GM12878 (cell line): ENCODE results near the gene NHLRC4. TPM values are rescaled to one million over a fixed set of nuclear protein-coding genes. Genes with fewer than 3 reads are reported as not detected.

Experiments
- ATAC-seq: fragments of 200-7000 bp; cut with Tn5 transposase; 3 replicates; pipeline ENCODE4 v1.9.1; 2020; ENCODE audit warnings: mild to moderate bottlenecking, moderate library complexity
- BruUV-seq: library from RNA; stranded (reverse); fragments of 400-500 nt; replicated peaks from 2 replicates; lab custom pipeline; 2021; lab: Mats Ljungman, UMichigan
- CTCF ChIA-PET: fragments of 300-600 bp; sonication (Branson Sonifier 250); formaldehyde crosslinking; extraction: SDS; loops from one replicate; lab custom pipeline; 2021; ENCODE audit warnings: inconsistent platforms; lab: Yijun Ruan, JAX
- POLR2A ChIA-PET: fragments of 350-600 bp; formaldehyde crosslinking; extraction: SDS; loops from one replicate; lab custom pipeline; 2021; ENCODE audit warnings: inconsistent platforms; lab: Charles Lee
- RAD21 ChIA-PET: fragments of 300-600 bp; sonication (Branson Sonifier 250); formaldehyde crosslinking; loops from one replicate; lab custom pipeline; 2023; ENCODE audit warnings: antibody characterized with exemption; ENCODE audit not compliant: unreplicated experiment; lab: Charles Lee
- SMC1A ChIA-PET: fragments of 300-600 bp; sonication (Branson Sonifier 250); formaldehyde crosslinking; loops from one replicate; lab custom pipeline; 2023; ENCODE audit not compliant: unreplicated experiment, uncharacterized antibody; lab: Charles Lee
- DNase-seq: peaks from one replicate; pipeline ENCODE4 v3.0.0-alpha.2; 2011; ENCODE audit warnings: low read depth, low spot score
- FAIRE-seq: peaks from 3 replicates; lab custom pipeline; 2011; peaks lifted over from hg19 to GRCh38; lab: Jason Lieb, UNC
- H2AFZ ChIP-seq: 2 replicates; pipeline ENCODE4 v1.6.0; 2011; ENCODE audit warnings: low read depth, low read length, control low read depth; ENCODE audit not compliant: control insufficient read depth
- H3K27ac ChIP-seq: 2 replicates; pipeline ENCODE4 v1.5.1; 2011; ENCODE audit warnings: control low read depth; ENCODE audit not compliant: control insufficient read depth, insufficient read depth
- H3K27me3 ChIP-seq, 2 experiments: replicated peaks in 1 of 2; 2 replicates each; pipeline versions ENCODE4 v1.6.0 to v1.6.1; 2011; ENCODE audit warnings: low read length in 1 of 2; ENCODE audit not compliant: control insufficient read depth in 2 of 2, insufficient read depth in 2 of 2
- H3K36me3 ChIP-seq, 2 experiments: 2 replicates each; pipeline ENCODE4 v1.5.1; 2011; ENCODE audit warnings: low read length in 1 of 2; ENCODE audit not compliant: control insufficient read depth in 2 of 2, insufficient read depth in 2 of 2
- H3K4me1 ChIP-seq: 2 replicates; pipeline ENCODE4 v1.6.1; 2011; ENCODE audit warnings: mild to moderate bottlenecking, low read length, moderate library complexity, mixed read lengths; ENCODE audit not compliant: control insufficient read depth, insufficient read depth
- H3K4me2 ChIP-seq: 2 replicates; pipeline ENCODE4 v1.6.0; 2011; ENCODE audit warnings: control low read depth; ENCODE audit not compliant: control insufficient read depth, insufficient read depth
- H3K4me3 ChIP-seq: fragments of 200-600 bp; sonication (generic); 2 replicates; pipeline ENCODE4 v1.5.1; 2016
- H3K79me2 ChIP-seq: 2 replicates; pipeline ENCODE4 v1.6.0; 2011; ENCODE audit warnings: low read length; ENCODE audit not compliant: control insufficient read depth, insufficient read depth
- H3K9ac ChIP-seq: 2 replicates; pipeline ENCODE4 v1.8.0; 2011; ENCODE audit warnings: low read length, control low read depth, mixed read lengths; ENCODE audit not compliant: control insufficient read depth, insufficient read depth
- H3K9me3 ChIP-seq: replicated peaks from 3 replicates; pipeline ENCODE4 v1.5.1; 2011; ENCODE audit warnings: mild to moderate bottlenecking, low read length; ENCODE audit not compliant: control insufficient read depth, insufficient read depth
- H4K20me1 ChIP-seq: 2 replicates; pipeline ENCODE4 v1.6.0; 2011; ENCODE audit not compliant: control insufficient read depth, insufficient read depth
- BACH1 ChIP-seq: fragments of 450-650 bp; IDR thresholded peaks from 2 replicates; pipeline ENCODE4 v1.6.1; 2017; ENCODE audit warnings: mild to moderate bottlenecking, borderline replicate concordance
- BCL11A ChIP-seq: IDR thresholded peaks from 2 replicates; pipeline ENCODE4 v1.6.1; 2011; ENCODE audit warnings: low read depth, low read length
- BCLAF1 ChIP-seq: fragments of 450-650 bp; IDR thresholded peaks from 2 replicates; pipeline ENCODE4 v1.6.1; 2017; ENCODE audit warnings: antibody characterized with exemption, mild to moderate bottlenecking, moderate library complexity
- HCFC1 ChIP-seq: fragments of 150-350 bp; IDR thresholded peaks from 2 replicates; pipeline ENCODE4 v1.6.1; 2014; ENCODE audit warnings: low read length
- HDAC2 ChIP-seq: fragments of 200-600 bp; sonication (generic); IDR thresholded peaks from 2 replicates; pipeline ENCODE4 v1.6.1; 2017
- KDM1A ChIP-seq: fragments of 200-600 bp; sonication (generic); IDR thresholded peaks from 2 replicates; pipeline ENCODE4 v1.6.1; 2016; ENCODE audit warnings: borderline replicate concordance
- MTA2 ChIP-seq: fragments of 450-650 bp; IDR thresholded peaks from 2 replicates; pipeline ENCODE4 v1.6.1; 2016; ENCODE audit warnings: low read depth, mild to moderate bottlenecking, moderate library complexity
- MYC ChIP-seq: IDR thresholded peaks from 2 replicates; pipeline ENCODE4 v1.6.1; 2011; ENCODE audit warnings: mild to moderate bottlenecking, low read length, moderate library complexity, inconsistent platforms; ENCODE audit not compliant: insufficient read depth, insufficient replicate concordance, insufficient read length, severe bottlenecking
- NR2C1 ChIP-seq: fragments of 450-650 bp; IDR thresholded peaks from 2 replicates; pipeline ENCODE4 v1.6.1; 2017; ENCODE audit warnings: antibody characterized with exemption, mild to moderate bottlenecking, moderate library complexity
- RB1 ChIP-seq: fragments of 450-650 bp; formaldehyde crosslinking; IDR thresholded peaks from 2 replicates; pipeline ENCODE4 v1.6.1; 2017; ENCODE audit warnings: mild to moderate bottlenecking, borderline replicate concordance
- RBBP5 ChIP-seq: fragments of 200-600 bp; sonication (generic); conservative IDR thresholded peaks from 2 replicates; pipeline ENCODE4 v1.6.1; 2016
- REST ChIP-seq: IDR thresholded peaks from 2 replicates; pipeline ENCODE4 v1.6.1; 2012; ENCODE audit warnings: mild to moderate bottlenecking, low read depth, low read length
- STAT3 ChIP-seq: IDR thresholded peaks from 2 replicates; pipeline ENCODE4 v1.6.1; 2011; ENCODE audit warnings: low read depth, low read length, improper control_type of control experiment
- ZNF24 ChIP-seq: fragments of 450-650 bp; IDR thresholded peaks from 2 replicates; pipeline ENCODE4 v1.6.1; 2017; ENCODE audit warnings: antibody characterized with exemption, mild to moderate bottlenecking
- ZNF622 ChIP-seq: fragments of 450-650 bp; IDR thresholded peaks from 2 replicates; pipeline ENCODE4 v1.6.1; 2017; ENCODE audit warnings: mild to moderate bottlenecking, inconsistent platforms
- WGBS: methylation state at CpG from one replicate; pipeline ENCODE4 v1.1.6; 2016; ENCODE audit warnings: low lambda C conversion rate; ENCODE audit not compliant: insufficient replicate concordance, insufficient coverage; ENCODE audit errors: missing lambda C conversion rate; 5-methylcytosine and 5-hydroxymethylcytosine counted together
- in situ Hi-C: fragments of 300-500 bp; cut with MboI; formaldehyde crosslinking; loops from 9 replicates; pipeline ENCODE4 v1.14.3; 2018; ENCODE audit warnings: mixed read lengths
- intact Hi-C: fragments of 100-400 bp; cut with micrococcal nuclease; formaldehyde crosslinking; loops from one replicate; pipeline ENCODE4 v1.14.2; 2022; ENCODE audit not compliant: unreplicated experiment
- polyA plus RNA-seq, 11 experiments: library from polyadenylated mRNA; depleted of rRNA in 4 of 11; unstranded in 6 of 11; stranded (reverse) in 5 of 11; fragments of >200 nt; fragmentation: Nextera tagmentation in 4 of 11; fragmentation: Illumina TruSeq in 1 of 11; extraction: Ambion mirVana in 4 of 11; extraction: Trizol in 1 of 11; gene quantifications; 1 replicate in 1 of 11; 2 replicates in 10 of 11; pipeline versions ENCODE4 v1.2.1 to v1.2.3, GENCODE V29; 2011 to 2016; ENCODE audit warnings: inconsistent platforms in 2 of 11, missing spikeins in 2 of 11, low read depth in 1 of 11
- total RNA-seq, 4 experiments: library from RNA; depleted of rRNA in 3 of 4; stranded (reverse); fragments of >200 nt in 3 of 4; fragmentation: Illumina TruSeq in 1 of 4; extraction: Trizol in 1 of 4; gene quantifications; 2 replicates each; pipeline versions ENCODE4 v1.2.1 to v1.2.3, GENCODE V29; 2013 to 2021
- TF ChIP-seq, protein P1 (sequence below): IDR thresholded peaks from 2 replicates; pipeline ENCODE4 v1.6.1; 2011; ENCODE audit warnings: mild to moderate bottlenecking, low read depth, low read length, moderate library complexity; ENCODE audit not compliant: insufficient replicate concordance

Gene NHLRC4
- total and polyA plus RNA-seq, 10 of the 15 experiments (the other 5 are each of a cell fraction or from before 2014, with no cell fraction given) = 0.07 to 1.1 (median 0.57) TPM; not detected in 3

DNA sequence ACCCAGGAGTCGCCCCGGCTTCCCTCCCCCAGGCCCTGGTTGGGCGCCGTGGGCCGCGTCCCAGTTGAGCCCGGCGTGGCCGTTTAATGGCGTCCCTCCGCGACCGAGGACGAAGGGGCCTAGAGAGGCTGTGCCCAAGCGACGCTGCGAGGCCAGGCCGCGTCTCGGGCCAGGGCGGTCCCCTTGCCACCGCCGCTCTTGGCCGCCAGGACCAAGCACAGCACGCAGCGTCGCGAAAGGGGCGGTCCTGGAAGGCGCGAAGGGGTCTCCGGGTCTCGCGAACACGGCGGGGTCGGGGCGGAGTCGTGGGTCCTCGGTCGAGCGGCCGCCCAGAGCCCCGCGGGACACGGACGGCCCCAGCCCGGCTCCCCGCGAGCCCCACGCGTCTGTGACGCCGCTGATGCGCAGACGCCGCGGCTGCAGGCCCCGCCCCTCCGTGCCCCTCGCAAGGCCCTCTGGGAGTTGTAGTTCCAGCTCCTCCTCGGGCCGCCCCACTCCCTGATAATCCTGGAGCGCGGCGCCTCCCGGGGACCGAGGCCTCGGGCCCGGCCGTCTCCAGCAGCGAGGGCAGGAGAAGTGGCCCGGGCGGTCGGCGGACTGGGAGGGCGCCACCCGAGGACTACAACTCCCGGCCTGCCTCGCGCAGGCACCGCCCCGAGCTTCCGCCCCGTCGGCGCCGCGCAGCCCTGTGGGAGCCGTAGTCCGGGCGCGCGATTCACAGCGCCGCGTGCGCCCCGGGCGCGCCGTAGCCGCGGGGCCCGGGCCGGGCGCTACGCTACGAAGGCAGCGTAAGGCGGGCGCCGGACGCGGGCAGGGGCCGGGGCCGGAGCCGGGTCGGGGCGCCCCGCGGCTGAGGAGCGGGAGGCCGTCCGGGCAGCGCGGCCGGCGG lies 39.5 kb upstream of the NHLRC4 start, which contains the start of gene CAPN15:
Gene CAPN15 (plus strand): TSS at position 698 of the 889 bp plus-strand sequence. CDS start 19,127 bp downstream, outside the sequence.
- FAIRE-seq = no peak
- under 1% methylated on average over 111 of the region's 129 CpGs for WGBS
- ChIA-PET RAD21 (interaction anchor here (0.6 to 1.4 kb wide), 5 partner anchors 73 to 178 kb away, joined by 3 to 4 read pairs (median 3); partner anchors contain the start of genes METTL26 and RAB11FIP3), POLR2A (interaction anchor here (0.5 to 1.6 kb wide), 5 partner anchors 8 to 293 kb away, joined by 3 to 5 read pairs (median 4); partner anchors contain the start of gene NHLRC4), SMC1A (no interaction called here), CTCF (interaction anchor here (1.1 kb wide), 1 partner anchor 44 kb away, joined by 4 read pairs; no protein-coding TSS in a partner anchor)
- Histone ChIP-seq H3K4me2 (peak within 1 kb of the TSS; percentile 99), H3K36me3 (peaks cover 0 to 4% of the 10 kb centered on the region in 2 experiments; a peak in 3 of 4 replicates), H3K4me1 (peaks cover 29% of the 10 kb centered on the region), H3K27ac (peak within 1 kb of the TSS; percentile 91), H2AFZ (peak within 1 kb of the TSS; percentile 93), H3K9ac (peak within 1 kb of the TSS; percentile 86), H3K79me2 (peaks cover 63% of the 10 kb centered on the region), H4K20me1 (no peaks in the 10 kb centered on the region; the same call in 1 of the 2 replicates), H3K27me3 (no peaks in the 10 kb centered on the region), H3K4me3 (peak within 1 kb of the TSS; percentile 98), H3K9me3 (no peaks in the 10 kb centered on the region)
- DNase-seq = peak; percentile 33
- in situ Hi-C loops = no loop called here
- intact Hi-C loops = loop anchor here (2.0 to 5.0 kb wide), 3 partner anchors 40 to 158 kb away; partner anchors contain the start of genes JMJD8, METTL26, NHLRC4 and PIGQ
- ATAC-seq = peak; percentile 78
- no TSS peak for BruUV-seq
- TF ChIP-seq RBBP5 (no peak), KDM1A (no peak), BACH1 (peak; percentile 99), MYC (no peak), HDAC2 (no peak), RB1 (peak; percentile 79), HCFC1 (peak; percentile 96), ZNF24 (0 out of 2 replicates have a peak, but pooled peaks have one; percentile 16), REST (no peak), MTA2 (no peak), BCL11A (no peak), NR2C1 (peak; percentile 82), BCLAF1 (no peak), STAT3 (no peak), ZNF622 (no peak)
- TF ChIP-seq, protein P1, sequence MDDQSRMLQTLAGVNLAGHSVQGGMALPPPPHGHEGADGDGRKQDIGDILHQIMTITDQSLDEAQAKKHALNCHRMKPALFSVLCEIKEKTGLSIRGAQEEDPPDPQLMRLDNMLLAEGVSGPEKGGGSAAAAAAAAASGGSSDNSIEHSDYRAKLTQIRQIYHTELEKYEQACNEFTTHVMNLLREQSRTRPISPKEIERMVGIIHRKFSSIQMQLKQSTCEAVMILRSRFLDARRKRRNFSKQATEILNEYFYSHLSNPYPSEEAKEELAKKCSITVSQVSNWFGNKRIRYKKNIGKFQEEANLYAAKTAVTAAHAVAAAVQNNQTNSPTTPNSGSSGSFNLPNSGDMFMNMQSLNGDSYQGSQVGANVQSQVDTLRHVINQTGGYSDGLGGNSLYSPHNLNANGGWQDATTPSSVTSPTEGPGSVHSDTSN = no peak
